NCI-H460 (cell line): ENCODE data around the gene PAK5. TPM values are rescaled to one million over a fixed set of nuclear protein-coding genes. Genes with fewer than 3 reads are reported as not detected.

Source experiments
- DNase-seq: peaks from one replicate; pipeline ENCODE4 v3.0.0-alpha.2; 2016; ENCODE audit warnings: low read depth; ENCODE audit errors: extremely low read depth
- total RNA-seq: library from RNA; depleted of rRNA; stranded (reverse); fragments of >200 nt; shearing (Covaris generic); gene quantifications from 2 replicates; pipeline ENCODE4 v1.2.3, GENCODE V29; 2014

The PAK5 gene
- total RNA-seq, 1 experiment from 2014 or later: not detected

DNA sequence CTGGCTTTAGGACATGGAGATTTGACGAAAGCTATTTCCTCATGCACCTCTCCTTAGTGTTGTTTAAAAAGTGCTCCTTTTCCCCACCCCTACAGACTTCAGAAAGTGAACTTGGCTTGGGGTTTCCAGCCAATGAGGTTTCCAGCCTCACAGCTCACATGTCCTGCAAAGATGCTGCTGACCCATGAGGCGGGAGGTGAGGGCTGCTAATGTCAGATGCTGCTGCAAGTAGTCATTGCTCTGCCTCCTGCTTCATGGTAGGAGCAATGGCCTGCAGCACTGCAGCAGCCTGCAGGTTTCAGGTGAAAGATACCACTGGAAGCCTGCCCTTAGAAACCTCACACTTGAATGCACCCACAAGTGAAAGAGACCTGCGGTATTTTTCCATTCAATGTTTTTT, 211.7 kb downstream of the PAK5 start:
- no peak for DNase-seq

DNA sequence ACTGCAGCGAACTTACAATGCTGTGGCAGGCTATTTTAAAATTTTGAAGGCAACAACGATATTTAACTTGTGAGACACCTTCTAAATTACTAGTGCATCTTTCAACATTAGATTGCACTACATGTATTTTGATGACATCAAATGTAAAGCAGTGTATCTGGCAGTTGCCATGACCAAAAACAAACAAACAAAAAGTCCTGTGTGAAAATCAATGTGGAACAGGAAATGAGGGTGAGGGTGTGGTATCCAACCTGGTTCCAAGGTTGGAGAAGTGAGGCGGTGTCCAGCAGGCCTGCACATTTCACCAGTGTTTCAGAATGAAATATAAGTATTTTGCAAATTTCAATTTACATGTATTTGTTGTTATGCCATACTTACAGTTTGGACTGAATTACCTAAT, 212.5 kb downstream of the PAK5 start:
- DNase-seq: no peak

DNA sequence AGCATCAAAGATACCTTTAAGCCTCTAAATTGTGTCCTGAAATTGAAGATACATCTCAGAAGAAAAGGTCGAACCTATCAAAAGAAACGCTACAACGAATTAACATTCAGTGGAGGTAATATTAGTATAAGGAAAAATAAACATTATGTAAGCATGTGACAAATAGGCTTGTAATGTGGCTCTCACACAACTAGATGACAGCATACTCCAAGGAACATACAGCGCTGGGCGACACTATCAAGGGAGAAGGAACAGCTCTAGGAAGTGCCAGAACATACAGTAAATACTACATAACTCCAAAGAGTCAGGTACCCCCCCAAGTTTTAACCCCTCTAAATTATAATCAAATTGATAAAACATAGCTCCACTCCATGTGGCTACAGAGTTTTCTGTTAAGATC, 220.9 kb downstream of the PAK5 start:
- DNase-seq: peak; percentile 69

DNA sequence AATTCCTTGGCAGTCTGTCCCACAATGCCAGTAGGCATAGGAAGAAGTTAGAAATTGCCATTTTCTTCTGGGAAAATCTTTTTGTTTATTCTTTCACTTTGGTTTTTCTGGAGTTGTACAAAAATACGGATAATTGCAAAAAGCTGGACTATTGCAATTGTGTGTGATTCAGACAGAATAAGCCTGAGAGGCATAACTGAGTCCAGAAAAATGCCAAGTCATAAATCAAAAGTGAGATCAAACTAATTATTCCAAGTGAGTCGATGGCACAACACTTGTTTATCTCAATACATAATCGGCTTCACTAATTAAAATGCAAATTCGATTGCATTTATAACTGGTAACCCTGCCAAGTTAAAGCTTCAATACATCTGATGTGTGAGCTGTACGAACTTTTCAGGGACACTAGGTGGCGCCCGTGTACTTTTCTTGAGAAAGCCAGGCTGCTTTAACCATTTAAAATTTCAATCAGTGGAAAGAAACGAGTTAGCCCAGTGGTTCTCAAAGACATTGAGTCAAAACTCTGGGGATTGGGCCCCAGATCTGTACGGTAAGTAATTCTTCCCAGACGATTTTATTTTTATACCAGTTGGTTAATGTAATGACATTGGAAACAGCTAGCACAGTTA, 221.9 kb downstream of the PAK5 start:
- DNase-seq: peak; percentile 70

DNA sequence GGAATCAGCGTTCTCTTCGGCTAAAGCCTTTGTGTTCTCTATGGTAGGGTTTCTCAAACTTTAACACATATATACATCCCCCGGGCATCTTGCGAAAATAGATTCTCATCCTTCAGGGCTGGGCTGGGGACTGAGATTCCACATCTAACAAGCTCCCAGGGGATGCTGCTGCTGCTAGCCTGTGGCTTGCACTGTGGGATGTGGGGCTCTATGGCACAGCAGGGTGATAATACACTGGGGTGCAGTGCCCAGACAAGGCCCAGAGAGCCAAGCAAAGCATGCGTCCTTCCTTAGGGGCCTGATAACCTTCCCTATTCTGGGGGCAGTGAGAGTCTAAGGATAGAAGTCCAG, 222.4 kb downstream of the PAK5 start:
- DNase-seq: no peak

DNA sequence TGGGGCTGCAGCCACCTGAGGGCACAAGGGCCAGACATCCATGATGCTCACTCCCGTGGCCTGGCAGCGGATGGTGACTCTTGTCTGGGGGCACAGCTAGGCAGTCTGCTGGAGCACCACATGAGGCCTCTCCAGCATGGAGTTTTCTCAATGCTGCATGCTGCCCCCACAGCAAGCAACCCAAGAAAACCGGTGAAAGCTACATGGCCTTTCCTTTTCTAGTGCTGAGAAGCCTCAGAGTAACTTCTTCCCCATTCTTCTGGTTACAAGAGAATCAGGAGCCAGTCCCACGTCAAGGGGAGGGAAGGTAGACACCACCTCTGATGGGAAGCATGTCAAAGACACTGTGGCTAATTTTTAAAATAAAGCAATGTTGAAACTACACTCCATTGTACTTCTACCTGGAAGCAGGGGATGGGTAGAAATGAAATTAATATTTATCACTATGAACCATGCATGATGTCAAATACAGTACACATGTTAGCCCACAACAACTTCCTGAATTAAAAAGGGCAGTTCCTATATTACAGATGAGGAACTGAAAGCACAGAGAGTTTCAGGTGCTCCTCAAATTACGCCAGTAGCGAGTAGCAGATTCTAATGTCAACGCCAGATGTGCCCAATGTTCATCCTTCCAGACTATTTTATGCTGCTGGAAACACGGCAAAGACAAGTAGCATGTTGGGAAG, 223.0 kb downstream of the PAK5 start:
- DNase-seq: no peak

DNA sequence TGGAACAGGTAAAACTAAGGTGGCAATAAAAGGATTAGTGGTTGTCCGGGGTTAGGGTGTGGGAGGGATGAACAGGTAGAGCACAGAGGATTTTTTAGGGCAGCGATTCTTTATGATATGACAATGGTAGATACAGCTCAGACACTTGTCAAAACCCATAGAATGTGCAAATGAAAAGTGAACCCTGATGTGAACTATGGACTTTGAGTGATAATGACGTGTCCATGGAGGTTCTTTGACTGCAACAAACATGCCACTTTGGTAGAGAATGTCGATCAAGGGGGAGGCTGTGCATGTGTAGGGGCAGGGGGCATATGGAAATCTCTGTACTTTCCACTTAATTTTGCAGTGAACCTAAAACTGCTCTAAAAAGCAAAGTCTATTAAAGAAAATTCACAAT, 223.8 kb downstream of the PAK5 start:
- DNase-seq: no peak

DNA sequence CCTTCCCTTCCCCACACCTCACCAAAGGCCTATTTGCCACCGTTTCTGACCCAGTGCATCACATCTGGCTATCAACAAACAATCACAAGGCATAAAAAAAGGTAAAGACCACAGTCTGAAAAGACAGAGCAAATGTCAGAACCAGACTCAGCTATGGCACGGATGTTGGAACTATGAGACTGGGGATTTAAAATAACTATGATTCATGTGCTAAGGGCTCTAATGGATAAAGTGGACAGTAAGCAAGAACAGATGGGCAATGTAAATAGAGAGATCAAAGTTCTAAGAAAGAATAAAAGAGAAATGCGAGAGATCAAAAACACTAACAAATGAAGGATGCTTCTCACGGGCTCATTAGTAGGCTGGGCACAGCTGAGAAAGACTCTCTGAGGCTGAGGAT, 225.0 kb downstream of the PAK5 start:
- no peak for DNase-seq

DNA sequence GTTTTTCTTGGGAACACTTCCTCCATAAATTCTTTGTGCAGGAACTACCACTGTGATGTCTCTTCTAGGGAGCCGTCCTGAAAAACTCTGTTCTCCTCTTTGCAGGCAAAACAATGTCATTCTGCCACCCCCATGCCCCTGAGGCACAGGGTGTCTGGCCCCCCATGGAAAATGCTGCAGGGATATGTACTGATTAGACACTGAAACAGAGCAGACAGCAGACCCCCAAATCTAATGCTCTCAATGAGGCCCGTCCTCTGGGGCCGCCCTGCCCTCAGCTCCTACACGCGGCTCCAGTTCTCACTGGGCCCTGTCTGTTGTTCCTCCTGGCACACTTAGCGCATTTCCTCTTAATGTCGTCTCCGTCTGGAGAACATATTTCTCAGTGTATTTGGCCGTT, 227.0 kb downstream of the PAK5 start:
- DNase-seq: no peak

DNA sequence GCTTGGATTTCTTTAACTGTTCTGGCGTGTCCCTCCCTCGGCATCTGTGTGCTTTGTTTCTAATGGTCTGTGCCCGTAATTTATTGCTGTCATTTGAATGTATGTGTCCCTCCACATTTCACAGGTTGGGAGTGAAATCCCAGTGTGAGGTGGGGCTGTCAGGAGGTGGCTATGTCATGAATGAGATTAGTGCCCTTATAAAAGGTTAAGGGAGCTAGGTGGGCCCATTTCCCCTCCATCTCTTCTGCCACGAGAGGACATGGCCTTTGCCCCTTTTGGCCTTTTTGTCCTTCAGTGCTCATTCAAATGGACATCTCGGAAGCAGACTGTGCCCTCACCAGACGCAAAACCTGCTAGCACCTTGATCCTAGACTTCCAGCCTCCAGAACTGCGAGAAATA, 228.2 kb downstream of the PAK5 start:
- no peak for DNase-seq

DNA sequence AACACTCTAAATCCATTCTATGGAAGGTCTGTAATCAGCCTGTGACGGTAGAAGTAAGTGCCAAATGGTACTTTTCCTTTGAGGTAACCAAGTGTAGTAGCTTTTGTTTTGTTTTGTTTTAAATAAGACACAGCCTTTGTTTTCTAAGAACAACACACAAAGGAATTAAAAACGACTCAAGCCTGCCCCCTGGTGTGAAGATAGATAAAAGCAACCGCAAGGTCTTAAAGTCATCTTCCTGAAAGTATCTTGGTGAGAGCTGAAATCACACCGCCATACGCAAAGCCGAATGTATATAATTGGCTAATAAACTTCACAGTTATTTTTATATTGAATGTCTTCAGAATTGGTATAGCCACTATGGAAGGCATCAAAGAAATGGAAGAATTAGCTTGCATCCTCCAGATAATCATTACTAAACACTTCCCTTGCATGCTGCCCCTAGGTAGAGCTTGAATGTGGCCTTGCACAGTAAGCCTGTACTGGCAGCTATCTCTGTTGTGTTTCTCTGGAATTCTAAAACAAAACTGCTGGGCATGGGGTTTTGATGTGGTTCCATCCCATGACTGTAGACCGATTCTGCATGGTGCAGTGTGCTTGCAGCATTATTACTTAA, 228.9 kb downstream of the PAK5 start:
- DNase-seq: peak; percentile 63

DNA sequence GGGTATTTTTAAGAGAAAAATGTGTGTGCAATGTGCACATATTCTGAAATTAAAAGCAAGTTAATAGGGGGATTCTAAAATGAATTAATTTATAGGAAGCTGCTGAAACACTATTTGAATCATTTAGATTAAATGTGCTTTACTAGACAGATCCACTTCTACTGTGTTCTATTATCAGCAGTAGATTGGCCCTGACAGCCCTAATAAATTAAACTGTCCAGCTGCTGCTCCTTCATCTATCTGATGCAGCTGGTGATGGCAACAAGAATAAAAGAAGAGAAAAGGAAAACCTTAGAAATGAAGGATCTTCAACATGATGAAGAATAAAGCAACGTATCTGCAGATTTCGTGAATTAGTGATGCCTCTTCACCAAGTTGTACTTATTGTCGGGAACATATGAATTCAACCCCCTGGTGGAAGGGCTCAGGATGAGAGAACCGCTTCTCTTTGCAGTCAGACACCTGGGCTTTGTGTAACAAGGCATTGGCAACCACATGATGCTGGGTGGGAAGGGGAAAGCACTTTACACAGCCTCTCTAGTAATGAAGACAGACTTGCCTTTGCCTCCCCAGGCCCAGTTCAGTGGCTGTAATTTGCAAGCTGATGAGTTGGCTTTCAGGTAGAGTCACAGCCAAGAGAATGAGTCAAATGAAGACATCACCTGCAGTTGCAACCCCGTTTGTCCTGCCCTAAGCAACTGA, 230.1 kb downstream of the PAK5 start:
- no peak for DNase-seq

DNA sequence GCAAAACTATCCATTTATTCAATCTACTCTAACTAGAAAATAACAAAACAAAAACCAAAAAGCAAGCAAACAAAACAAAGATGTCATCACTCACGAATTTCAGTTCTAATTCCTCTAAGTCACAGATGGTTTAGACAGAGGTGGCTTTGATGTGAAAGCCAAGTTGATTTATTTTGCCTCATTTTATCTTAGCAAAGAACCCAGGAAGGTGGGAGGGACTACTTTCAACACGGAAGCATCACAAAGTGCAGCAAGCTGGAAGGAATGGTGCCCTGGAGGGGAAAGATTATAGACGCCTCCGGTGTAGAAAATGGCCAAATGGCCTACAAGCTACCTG, 236.1 kb downstream of the PAK5 start:
- DNase-seq: no peak

DNA sequence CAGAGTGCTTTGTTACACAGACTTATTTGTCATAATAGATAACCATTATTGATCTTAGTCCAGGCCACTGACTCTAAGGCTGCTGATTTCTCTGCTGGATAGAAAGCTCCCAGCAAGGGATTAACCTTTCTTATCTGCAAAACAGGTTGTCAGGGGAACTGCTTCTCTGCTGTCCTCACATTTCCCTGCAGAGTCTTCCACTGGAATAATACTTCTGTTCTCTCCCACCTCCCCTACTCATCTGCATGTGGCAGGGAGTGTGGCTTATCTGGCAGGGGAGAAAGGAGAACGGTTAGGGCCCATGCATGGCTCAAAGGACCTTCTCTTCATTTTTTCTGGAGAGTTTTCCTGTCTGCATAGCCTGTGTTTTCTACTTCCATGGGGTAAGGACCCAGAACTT, 238.3 kb downstream of the PAK5 start:
- no peak for DNase-seq

DNA sequence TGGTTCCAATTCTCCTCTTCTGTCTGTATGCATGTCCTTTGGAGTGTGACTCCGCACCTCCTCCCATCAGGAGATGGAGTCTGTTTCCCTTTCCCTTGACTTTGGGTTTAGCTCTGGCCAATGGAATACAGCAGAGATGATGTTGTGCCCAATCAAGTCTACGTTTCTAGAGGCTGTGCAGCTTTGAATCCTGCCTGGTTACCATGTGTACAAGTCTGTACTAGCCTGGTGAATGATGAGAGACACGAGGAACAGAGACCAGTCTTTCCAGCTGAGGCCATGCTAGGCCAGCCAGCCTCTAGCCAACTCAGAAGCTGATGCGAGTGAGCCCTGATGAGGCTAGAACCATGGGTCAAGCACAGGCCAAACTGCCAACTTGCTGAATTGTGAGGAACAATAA, 241.3 kb downstream of the PAK5 start:
- no peak for DNase-seq

DNA sequence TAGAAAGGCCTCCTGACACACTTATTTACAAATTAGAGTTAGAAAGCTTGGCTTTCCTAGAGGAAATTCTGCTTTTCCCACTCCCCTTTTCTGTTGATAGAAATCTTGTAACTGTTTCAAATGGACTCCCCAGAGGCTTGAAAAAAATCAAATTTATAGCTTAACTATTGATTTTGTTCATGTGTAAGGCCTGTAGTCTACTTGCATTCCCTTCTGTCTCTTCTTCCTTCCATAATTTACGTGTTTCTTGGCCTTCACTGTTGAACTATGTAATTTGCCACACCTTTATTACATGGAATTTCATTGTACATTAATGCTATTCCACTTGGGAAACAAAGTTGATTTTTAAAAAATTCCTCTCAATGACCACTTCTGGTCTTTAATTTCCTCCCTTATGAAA, 243.1 kb downstream of the PAK5 start:
- DNase-seq: no peak

DNA sequence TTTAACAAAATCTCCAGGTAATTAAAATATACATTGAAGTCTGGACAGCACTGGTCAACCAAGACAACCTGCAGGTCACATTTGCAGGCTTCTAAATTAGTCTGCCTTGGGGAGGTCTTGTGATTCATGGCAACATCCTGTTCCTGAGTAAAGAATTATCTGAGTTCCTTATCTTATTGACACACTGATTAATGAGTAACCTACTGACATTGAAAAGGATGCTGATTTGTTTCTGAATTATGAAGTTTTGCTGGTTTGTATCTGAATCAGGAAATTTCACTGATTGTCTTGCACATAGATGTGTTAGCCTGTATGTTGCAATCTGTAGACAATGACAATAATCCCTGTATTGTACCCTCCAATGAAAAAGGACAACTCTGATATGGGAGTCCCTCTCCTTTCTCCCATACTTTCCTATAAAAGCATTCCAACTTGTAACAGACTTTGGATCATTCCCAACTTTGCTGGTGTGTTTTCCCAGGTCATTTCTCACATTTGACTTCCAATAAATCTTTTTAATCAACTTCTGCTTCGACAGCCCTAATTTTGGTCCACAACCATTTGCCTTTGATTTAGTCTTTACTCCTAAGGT, 244.5 kb downstream of the PAK5 start:
- no peak for DNase-seq

DNA sequence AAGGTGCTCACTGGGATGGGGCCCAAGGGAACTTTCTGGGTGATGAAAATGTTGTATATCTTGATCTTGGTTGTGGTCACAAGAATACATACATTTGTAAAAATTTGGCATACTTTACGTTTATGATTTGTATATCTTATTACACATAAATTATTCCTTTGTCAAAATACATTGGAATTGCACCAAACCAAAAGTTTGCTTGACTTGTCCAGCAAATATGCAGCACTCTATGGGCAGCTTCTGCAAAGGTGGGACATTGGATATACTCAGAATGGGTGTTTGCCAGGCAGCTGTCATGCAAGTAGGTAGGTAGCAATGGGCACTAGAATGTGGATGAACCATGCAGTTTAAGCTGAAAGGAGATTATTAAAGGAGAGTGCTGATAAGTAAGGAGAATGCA, 246.5 kb downstream of the PAK5 start:
- no peak for DNase-seq

DNA sequence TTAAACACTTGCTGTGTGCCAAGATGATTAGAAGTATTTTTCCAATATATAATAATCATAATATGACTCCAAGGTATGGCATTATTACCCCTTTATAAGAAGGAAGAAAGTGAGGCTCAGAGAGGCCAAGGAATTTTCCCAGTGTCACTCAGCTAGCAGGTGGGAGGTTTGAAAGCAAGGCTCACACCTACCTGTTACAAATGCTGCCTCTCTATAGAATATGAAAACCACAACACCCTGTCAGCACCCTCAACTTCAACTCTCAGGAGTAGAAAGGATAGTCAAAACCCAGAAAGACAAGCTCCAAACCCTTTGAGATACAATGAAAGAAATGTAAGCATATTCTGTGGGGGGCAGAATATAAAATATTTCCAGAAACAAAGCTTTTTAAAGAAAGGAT, 247.8 kb downstream of the PAK5 start:
- no peak for DNase-seq

DNA sequence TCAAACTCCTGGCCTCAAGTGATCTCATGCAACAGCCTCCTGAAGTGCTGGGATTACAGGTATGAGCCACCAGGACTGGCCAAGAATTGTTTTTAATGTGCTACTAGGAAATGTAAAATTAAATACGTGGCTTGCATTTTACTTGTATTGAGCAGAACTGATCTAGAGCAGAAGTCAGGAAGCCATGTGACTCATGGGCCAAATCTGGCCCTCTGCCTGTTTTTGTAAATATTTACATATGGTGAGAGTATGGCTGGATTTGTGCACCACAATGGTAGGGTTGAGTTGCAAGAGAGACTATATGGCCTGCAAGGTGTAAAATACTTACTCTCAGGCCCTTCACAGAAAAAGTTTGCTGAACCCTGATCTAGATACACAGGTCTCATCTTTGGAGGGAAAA, 248.7 kb downstream of the PAK5 start:
- no peak for DNase-seq

DNA sequence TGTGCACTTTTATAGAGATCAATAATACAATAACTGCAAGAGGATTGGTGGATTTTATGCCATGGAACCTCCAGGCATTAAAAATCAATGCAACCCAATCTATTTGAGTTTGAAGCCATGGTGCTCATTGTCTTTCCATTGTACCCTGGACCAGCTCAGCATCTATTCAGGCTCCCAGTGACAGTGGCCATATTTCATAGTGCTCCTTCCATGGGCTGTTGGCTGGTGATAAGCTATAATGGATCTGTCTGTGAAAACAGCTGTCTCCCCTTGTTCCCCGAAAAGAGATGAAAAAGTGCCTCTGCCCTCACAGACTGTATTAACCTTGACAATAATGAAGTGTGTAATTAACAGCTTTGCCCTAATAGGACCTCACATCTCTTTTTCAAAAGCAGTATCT, 250.2 kb downstream of the PAK5 start:
- no peak for DNase-seq

DNA sequence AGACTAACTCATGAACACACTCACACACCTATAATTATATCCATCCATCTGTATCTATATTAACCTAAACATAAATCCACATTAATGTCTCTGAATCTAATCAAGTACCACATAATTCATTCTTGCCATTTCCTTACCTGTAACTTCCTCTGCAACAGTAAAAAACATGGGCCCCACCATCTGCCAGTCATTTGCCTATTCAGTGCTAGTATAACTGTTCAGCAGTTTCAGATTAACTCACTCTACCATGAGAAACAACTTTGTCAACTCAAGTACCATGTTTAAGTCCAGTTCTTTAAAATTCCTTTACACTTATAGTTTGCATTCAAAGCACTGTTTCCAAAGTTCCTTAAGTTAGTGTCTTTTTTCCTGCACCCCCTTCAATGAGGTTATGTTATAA, 255.7 kb downstream of the PAK5 start:
- no peak for DNase-seq
